ENCODE data around the gene ADCY5. TPM values are rescaled to one million over a fixed set of nuclear protein-coding genes. Genes with fewer than 3 reads are reported as not detected.

Gene ADCY5
- total RNA-seq, 4 donors from 2014 or later: 14.0 to 86.8 (median 41.5) TPM

- ATAC-seq (ENCODE audit: low FRiP score) (no peak), DNase-seq (ENCODE audit: low spot score) (no peak)
- TF ChIP-seq CTCF (IDR thresholded peaks at IDR 0.05): no peak
Measured at GRCh38 chr3:123370819-123371218, 78.1 kb downstream of the ADCY5 start.

GRCh38 chr3:123369085-123369484, 79.8 kb downstream of the ADCY5 start:
- TF ChIP-seq CTCF (IDR thresholded peaks at IDR 0.05): no peak
- ATAC-seq (ENCODE audit: low FRiP score) (no peak), DNase-seq (ENCODE audit: low spot score) (no peak)

GRCh38 chr3:123367467-123368154, 81.3 kb downstream of the ADCY5 start:
- DNase-seq (ENCODE audit: low spot score) (no peak), ATAC-seq (ENCODE audit: low FRiP score) (no peak)
- TF ChIP-seq CTCF (IDR thresholded peaks at IDR 0.05): no peak

- no peak for TF ChIP-seq CTCF (IDR thresholded peaks at IDR 0.05)
- no peak for DNase-seq (ENCODE audit: low spot score)
- no peak for ATAC-seq (ENCODE audit: low FRiP score)
Measured at GRCh38 chr3:123365450-123366143, 83.3 kb downstream of the ADCY5 start.

GRCh38 chr3:123361071-123361470, 87.8 kb downstream of the ADCY5 start:
- DNase-seq (ENCODE audit: low spot score) (no peak), ATAC-seq (ENCODE audit: low FRiP score) (no peak)
- TF ChIP-seq CTCF (IDR thresholded peaks at IDR 0.05): no peak

GRCh38 chr3:123357275-123357674, 91.6 kb downstream of the ADCY5 start:
- no peak for DNase-seq (ENCODE audit: low spot score)
- ATAC-seq (ENCODE audit: low FRiP score): no peak
- TF ChIP-seq CTCF (IDR thresholded peaks at IDR 0.05): no peak

GRCh38 chr3:123353850-123354233, 95.0 kb downstream of the ADCY5 start:
- TF ChIP-seq CTCF (IDR thresholded peaks at IDR 0.05): no peak
- ATAC-seq (ENCODE audit: low FRiP score) (no peak), DNase-seq (ENCODE audit: low spot score) (no peak)
